Smooth muscle cell (in vitro differentiated cells): ENCODE results near the gene HNRNPLL. TPM values are rescaled to one million over a fixed set of nuclear protein-coding genes. Genes with fewer than 3 reads are reported as not detected.
A peak's percentile ranks its signal among the peaks of the same experiment; 100 is the strongest.

Source experiments
- DNase-seq: peaks from one replicate; lab custom pipeline; 2025; ENCODE audit not compliant: unreplicated experiment; lab: John Stamatoyannopoulos, UW
- H2AFZ ChIP-seq: fragments of 200-600 bp; sonication (generic); 2 replicates; pipeline ENCODE4 v1.6.0; 2016; ENCODE audit warnings: antibody characterized with exemption, low read depth, mild to moderate bottlenecking
- H3F3A ChIP-seq: fragments of 200-600 bp; sonication (generic); 2 replicates; pipeline ENCODE4 v1.6.0; 2017; ENCODE audit warnings: antibody characterized with exemption, low read depth
- H3K27ac ChIP-seq: fragments of 200-600 bp; sonication (generic); 2 replicates; pipeline ENCODE4 v1.5.1; 2016; ENCODE audit warnings: low read depth, mild to moderate bottlenecking
- H3K27me3 ChIP-seq: fragments of 200-600 bp; sonication (generic); 2 replicates; pipeline ENCODE4 v1.6.1; 2016; ENCODE audit warnings: low read depth, mild to moderate bottlenecking
- H3K36me3 ChIP-seq: fragments of 200-600 bp; sonication (generic); 2 replicates; pipeline ENCODE4 v1.5.1; 2016; ENCODE audit warnings: low read depth
- H3K4me1 ChIP-seq: fragments of 200-600 bp; sonication (generic); 2 replicates; pipeline ENCODE4 v1.5.1; 2016; ENCODE audit warnings: low read depth
- H3K4me2 ChIP-seq: fragments of 200-600 bp; sonication (generic); 2 replicates; pipeline ENCODE4 v1.6.0; 2016; ENCODE audit warnings: mild to moderate bottlenecking
- H3K4me3 ChIP-seq: fragments of 200-600 bp; sonication (generic); 2 replicates; pipeline ENCODE4 v1.5.1; 2016; ENCODE audit warnings: mild to moderate bottlenecking
- H3K79me2 ChIP-seq: fragments of 200-600 bp; sonication (generic); 2 replicates; pipeline ENCODE4 v1.6.0; 2016; ENCODE audit warnings: low read depth, mild to moderate bottlenecking
- H3K9ac ChIP-seq: fragments of 200-600 bp; sonication (generic); 2 replicates; pipeline ENCODE4 v1.6.0; 2016; ENCODE audit warnings: low read depth
- H3K9me3 ChIP-seq: fragments of 200-600 bp; sonication (generic); replicated peaks from 2 replicates; pipeline ENCODE4 v1.5.1; 2016; ENCODE audit warnings: low read depth
- H4K20me1 ChIP-seq: fragments of 200-600 bp; sonication (generic); 2 replicates; pipeline ENCODE4 v1.6.0; 2016; ENCODE audit warnings: low read depth
- WGBS: methylation state at CpG from one replicate; pipeline ENCODE4 v1.1.7; 2016; ENCODE audit warnings: low lambda C conversion rate; 5-methylcytosine and 5-hydroxymethylcytosine counted together
- polyA plus RNA-seq: library from polyadenylated mRNA; unstranded; fragments of >200 nt; fragmentation: Nextera tagmentation; extraction: Ambion mirVana; gene quantifications from 2 replicates; pipeline ENCODE4 v1.2.1, GENCODE V29; 2016
- total RNA-seq: library from RNA; depleted of rRNA; stranded (reverse); fragments of >200 nt; gene quantifications from 2 replicates; pipeline ENCODE4 v1.2.3, GENCODE V29; 2014
- TF ChIP-seq, protein P1 (sequence below): fragments of 200-600 bp; sonication (generic); IDR thresholded peaks from 2 replicates; pipeline ENCODE4 v1.5.1; 2017; ENCODE audit warnings: borderline replicate concordance, mild to moderate bottlenecking, antibody characterized with exemption; ENCODE audit not compliant: insufficient read depth, poor library complexity, severe bottlenecking

The HNRNPLL gene
- total and polyA plus RNA-seq, 2 experiments from 2014 or later, result 37.4 to 42.8 TPM

DNA sequence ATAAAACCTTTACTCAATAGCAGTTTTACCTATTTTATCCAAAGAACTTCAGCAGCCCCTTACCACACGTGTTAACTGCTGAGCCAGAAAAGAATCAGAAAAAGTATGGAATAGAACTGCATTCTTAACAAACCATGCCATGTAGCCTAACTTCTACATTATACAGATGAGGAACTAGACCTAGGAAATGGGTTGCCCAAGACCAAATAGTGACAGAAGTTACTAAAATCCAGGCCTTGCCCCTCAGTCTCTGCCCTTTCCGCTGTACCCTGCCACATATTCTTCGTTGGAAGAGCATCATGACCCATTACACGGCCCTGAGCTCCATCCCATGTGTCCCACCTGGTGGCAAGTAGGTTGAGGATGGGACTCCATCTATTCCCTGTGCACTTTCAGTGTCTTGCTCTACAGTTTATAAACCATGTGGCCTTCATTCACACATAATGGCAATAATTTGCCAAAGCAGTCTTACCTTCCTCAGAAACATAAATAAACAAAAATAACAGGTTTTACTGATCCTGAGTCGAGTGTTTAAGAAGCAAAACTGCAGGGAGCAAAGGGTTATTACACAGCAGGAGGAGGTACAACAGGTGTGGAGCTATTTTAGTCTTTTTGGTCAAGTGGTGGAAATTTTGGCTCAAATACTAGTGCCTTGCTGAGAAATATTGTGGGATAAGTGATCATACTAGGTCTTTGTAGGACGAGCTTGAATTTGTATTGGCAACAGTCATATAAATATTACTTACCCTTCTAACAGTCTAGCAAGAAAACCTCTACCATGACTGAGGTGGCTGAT lies 46.5 kb downstream of the HNRNPLL start:
- H3K36me3 ChIP-seq, result no peaks in the 10 kb centered on the region
- no peak for DNase-seq
- H3K9ac ChIP-seq, result no peak overlapping the region
- H3K27ac ChIP-seq, result no peak overlapping the region
- no peaks in the 10 kb centered on the region for H3K27me3 ChIP-seq
- H3K9me3 ChIP-seq, result no peaks in the 10 kb centered on the region
- H3K79me2 ChIP-seq, result no peaks in the 10 kb centered on the region
- H3F3A ChIP-seq, result peaks cover 6% of the 10 kb centered on the region
- no peak overlapping the region for H2AFZ ChIP-seq
- no peaks in the 10 kb centered on the region for H3K4me1 ChIP-seq
- no peak overlapping the region for H3K4me3 ChIP-seq
- TF ChIP-seq, protein P1, sequence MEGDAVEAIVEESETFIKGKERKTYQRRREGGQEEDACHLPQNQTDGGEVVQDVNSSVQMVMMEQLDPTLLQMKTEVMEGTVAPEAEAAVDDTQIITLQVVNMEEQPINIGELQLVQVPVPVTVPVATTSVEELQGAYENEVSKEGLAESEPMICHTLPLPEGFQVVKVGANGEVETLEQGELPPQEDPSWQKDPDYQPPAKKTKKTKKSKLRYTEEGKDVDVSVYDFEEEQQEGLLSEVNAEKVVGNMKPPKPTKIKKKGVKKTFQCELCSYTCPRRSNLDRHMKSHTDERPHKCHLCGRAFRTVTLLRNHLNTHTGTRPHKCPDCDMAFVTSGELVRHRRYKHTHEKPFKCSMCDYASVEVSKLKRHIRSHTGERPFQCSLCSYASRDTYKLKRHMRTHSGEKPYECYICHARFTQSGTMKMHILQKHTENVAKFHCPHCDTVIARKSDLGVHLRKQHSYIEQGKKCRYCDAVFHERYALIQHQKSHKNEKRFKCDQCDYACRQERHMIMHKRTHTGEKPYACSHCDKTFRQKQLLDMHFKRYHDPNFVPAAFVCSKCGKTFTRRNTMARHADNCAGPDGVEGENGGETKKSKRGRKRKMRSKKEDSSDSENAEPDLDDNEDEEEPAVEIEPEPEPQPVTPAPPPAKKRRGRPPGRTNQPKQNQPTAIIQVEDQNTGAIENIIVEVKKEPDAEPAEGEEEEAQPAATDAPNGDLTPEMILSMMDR, result no peak
- no peak overlapping the region for H3K4me2 ChIP-seq
- no peaks in the 10 kb centered on the region for H4K20me1 ChIP-seq
- WGBS, result 98% methylated on average over 6 of the region's 6 CpGs

- Histone ChIP-seq H3K9me3 (no peaks in the 10 kb centered on the region), H3K4me1 (no peaks in the 10 kb centered on the region), H3F3A (peaks cover 14% of the 10 kb centered on the region), H3K27ac (no peak overlapping the region), H3K36me3 (no peaks in the 10 kb centered on the region), H3K9ac (no peak overlapping the region), H3K27me3 (no peaks in the 10 kb centered on the region), H3K79me2 (no peaks in the 10 kb centered on the region), H3K4me2 (no peak overlapping the region), H2AFZ (no peak overlapping the region), H4K20me1 (no peaks in the 10 kb centered on the region), H3K4me3 (no peak overlapping the region)
- DNase-seq, result no peak
- TF ChIP-seq, protein P1, result peak; percentile 44
- WGBS, result 98% methylated on average over 8 of the region's 8 CpGs
Measured at GRCh38 chr2:38554973-38555595, 47.6 kb downstream of the HNRNPLL start.

GRCh38 chr2:38553554-38553953 lies 49.2 kb downstream of the HNRNPLL start:
- Histone ChIP-seq H3K9me3 (no peaks in the 10 kb centered on the region), H3K36me3 (no peaks in the 10 kb centered on the region)
- no peak for DNase-seq

More at GRCh38 chr2:38553554-38553953, 49.2 kb downstream of the HNRNPLL start:
- Histone ChIP-seq H3K79me2 (no peaks in the 10 kb centered on the region), H3K4me3 (no peak overlapping the region), H3K4me2 (no peak overlapping the region), H2AFZ (no peak overlapping the region), H4K20me1 (no peaks in the 10 kb centered on the region), H3F3A (peaks cover 14% of the 10 kb centered on the region), H3K27ac (no peak overlapping the region), H3K4me1 (no peaks in the 10 kb centered on the region), H3K9ac (no peak overlapping the region), H3K27me3 (no peaks in the 10 kb centered on the region)
- 100% methylated on average over 2 of the region's 2 CpGs for WGBS
- TF ChIP-seq, protein P1, result no peak
